GM12864 (cell line): ENCODE measurements around the gene ANKRD13B.

Source experiments
- DNase-seq: peaks from one replicate; pipeline ENCODE4 v3.0.0-alpha.2; 2011; ENCODE audit warnings: low read depth
- H3K4me3 ChIP-seq: 2 replicates; pipeline ENCODE4 v1.5.1; 2011; ENCODE audit warnings: mild to moderate bottlenecking, low read depth, low read length, control low read depth
- TF ChIP-seq, protein P1 (sequence below): IDR thresholded peaks from 2 replicates; pipeline ENCODE4 v1.5.1; 2011; ENCODE audit warnings: low read depth, mild to moderate bottlenecking, moderate library complexity, low read length, control low read depth, inconsistent platforms; ENCODE audit errors: missing control alignments

Gene ANKRD13B

GRCh38 chr17:29592850-29593551 lies at the start of gene ANKRD13B:
Gene ANKRD13B, plus strand, starts transcription at chr17:29593132. Its CDS starts 490 bp downstream, at chr17:29593622.
- H3K4me3 ChIP-seq = peak within 1 kb of the TSS; percentile 55
- DNase-seq = no peak
- TF ChIP-seq, protein P1, sequence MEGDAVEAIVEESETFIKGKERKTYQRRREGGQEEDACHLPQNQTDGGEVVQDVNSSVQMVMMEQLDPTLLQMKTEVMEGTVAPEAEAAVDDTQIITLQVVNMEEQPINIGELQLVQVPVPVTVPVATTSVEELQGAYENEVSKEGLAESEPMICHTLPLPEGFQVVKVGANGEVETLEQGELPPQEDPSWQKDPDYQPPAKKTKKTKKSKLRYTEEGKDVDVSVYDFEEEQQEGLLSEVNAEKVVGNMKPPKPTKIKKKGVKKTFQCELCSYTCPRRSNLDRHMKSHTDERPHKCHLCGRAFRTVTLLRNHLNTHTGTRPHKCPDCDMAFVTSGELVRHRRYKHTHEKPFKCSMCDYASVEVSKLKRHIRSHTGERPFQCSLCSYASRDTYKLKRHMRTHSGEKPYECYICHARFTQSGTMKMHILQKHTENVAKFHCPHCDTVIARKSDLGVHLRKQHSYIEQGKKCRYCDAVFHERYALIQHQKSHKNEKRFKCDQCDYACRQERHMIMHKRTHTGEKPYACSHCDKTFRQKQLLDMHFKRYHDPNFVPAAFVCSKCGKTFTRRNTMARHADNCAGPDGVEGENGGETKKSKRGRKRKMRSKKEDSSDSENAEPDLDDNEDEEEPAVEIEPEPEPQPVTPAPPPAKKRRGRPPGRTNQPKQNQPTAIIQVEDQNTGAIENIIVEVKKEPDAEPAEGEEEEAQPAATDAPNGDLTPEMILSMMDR = no peak

GRCh38 chr17:29544066-29544465 lies 48.9 kb upstream of the ANKRD13B start:
- TF ChIP-seq, protein P1 = no peak

DNA sequence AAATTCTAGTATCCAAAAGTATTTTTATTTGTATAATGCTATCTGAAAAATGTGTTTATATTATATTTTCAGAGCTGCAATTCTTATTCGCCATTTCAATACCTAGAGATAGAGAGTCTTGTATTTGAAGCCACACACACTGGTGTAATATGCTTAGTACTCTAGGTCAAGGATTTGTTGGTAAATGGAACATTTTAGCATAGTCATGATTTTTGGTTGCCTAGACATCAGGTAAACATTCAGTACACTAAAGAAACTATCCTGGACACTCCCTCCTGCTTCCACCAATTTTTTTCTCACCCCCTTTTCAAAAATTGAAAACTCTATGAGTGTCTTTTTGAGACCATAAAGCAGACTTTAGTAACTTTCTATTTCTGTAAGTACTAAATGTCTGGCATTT lies 46.8 kb upstream of the ANKRD13B start:
- no peak overlapping the region for H3K4me3 ChIP-seq
- DNase-seq = no peak
- TF ChIP-seq, protein P1 = no peak

More at GRCh38 chr17:29544066-29544465, 48.9 kb upstream of the ANKRD13B start:
- no peak overlapping the region for H3K4me3 ChIP-seq
- no peak for DNase-seq

GRCh38 chr17:29546830-29547229 lies 46.1 kb upstream of the ANKRD13B start:
- TF ChIP-seq, protein P1 = no peak
- H3K4me3 ChIP-seq = no peak overlapping the region
- no peak for DNase-seq

- no peak overlapping the region for H3K4me3 ChIP-seq
- DNase-seq = no peak
- TF ChIP-seq, protein P1 = no peak
Measured at GRCh38 chr17:29549177-29549923, 43.6 kb upstream of the ANKRD13B start.

DNA sequence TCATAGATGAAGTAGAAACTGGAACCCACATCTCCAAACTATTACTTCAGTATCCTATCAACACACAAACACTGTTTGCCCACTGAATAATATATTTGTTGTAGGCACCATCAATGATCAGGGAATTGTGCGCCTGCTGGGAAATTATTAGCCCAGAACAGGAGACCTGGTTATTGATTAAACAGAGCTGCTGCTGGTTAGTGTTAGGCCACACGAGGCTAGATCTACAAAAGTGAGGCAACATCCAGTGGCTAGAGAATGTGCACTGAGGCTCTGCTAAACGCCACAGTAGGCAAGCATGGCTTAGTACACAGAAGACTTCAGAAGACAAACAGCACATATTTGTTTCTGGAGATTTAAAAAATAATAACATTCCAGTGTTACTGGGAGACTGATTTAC lies 37.1 kb upstream of the ANKRD13B start:
- DNase-seq = no peak
- no peak overlapping the region for H3K4me3 ChIP-seq
- TF ChIP-seq, protein P1 = no peak
